Breast epithelium (tissue), 3 donors: ENCODE data around the gene CCDC88C.

Experiments
- CTCF ChIP-seq, 3 donors: fragments of 450-650 bp; IDR thresholded peaks; one replicate each; pipeline ENCODE4 v1.5.1; 2016 to 2017; ENCODE audit warnings: antibody characterized with exemption in 3 of 3, mild to moderate bottlenecking in 3 of 3, moderate library complexity in 3 of 3
- POLR2A ChIP-seq: fragments of 450-650 bp; IDR thresholded peaks from one replicate; pipeline ENCODE4 v1.6.1; 2016; ENCODE audit warnings: antibody characterized with exemption, mild to moderate bottlenecking, moderate library complexity

GRCh38 chr14:91358654-91359220, 58.9 kb downstream of the CCDC88C start:
- TF ChIP-seq POLR2A (no peak), CTCF (IDR thresholded peaks at IDR 0.05) (no peak)
